GM03348 (cell line): ENCODE results near the gene CBX1.
"Not testable (repeated sequence)": the region's sequence is repeated elsewhere in the genome, so short reads cannot be mapped to it uniquely, and the experiment has no call there.

Experiments
- DNase-seq: peaks from one replicate; pipeline ENCODE4 v3.0.0; 2012; ENCODE audit warnings: low spot score

CBX1 gene

DNA sequence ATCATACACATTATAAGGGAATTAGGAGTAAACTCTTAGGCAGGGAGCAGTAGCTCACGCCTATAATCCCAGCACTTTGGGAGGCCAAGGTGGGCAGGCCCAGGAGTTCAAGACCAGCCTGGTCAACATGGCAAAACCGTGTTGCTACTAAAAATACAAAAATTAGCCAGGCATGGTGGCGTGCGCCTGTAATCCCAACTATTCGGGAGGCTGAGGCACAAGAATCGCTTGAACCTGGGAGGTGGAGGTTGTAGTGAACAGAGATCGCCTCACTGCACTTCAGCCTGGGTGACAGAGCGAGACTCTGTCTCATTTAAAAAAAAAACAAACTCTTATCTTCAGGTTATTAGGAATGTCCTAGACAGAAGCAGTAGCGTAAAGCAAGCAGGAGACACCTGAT, 28.5 kb downstream of the CBX1 start:
- not testable (repeated sequence) for DNase-seq

DNA sequence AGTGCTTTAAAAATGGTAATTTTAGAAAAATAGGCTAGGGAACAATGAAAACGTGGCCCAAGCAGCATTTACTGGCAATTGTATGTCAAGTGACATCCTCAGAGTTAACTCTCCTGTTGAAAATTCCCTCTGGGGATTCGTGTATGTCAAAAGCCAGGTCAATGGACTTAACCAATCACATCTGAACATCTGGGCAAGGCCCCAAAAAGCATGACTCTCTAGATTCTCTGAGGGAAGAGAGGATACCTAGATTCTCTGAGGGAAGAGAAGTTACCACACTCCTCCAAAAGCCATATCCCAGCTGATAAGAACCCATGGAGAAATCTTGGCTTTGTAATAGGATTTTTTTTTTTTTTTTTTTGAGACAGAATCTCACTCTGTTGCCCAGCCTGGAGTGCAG, 29.6 kb downstream of the CBX1 start:
- DNase-seq = no peak

- no peak for DNase-seq
Measured at GRCh38 chr17:48070195-48070594, 31.1 kb downstream of the CBX1 start.

- DNase-seq = peak; percentile 62
Measured at GRCh38 chr17:48068491-48068961, 32.8 kb downstream of the CBX1 start.

DNA sequence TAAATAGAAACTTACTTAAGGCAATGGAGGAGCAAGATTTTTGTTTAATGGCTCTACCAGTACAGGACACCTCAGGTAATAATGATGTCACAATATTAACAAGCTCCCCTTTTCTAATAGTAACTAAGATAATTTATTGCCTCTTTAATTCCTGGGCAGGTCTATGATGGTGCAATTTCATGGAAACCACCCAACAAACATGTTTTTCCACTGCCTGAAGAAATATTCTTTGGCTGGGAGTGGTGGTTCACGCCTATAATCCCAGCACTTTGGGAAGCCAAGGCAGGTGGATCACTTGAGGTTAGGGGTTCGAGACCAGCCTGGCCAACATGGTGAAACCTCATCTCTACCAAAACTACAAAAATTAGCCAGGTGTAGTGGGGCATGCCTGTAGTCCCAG, 33.5 kb downstream of the CBX1 start:
- not testable (repeated sequence) for DNase-seq

DNA sequence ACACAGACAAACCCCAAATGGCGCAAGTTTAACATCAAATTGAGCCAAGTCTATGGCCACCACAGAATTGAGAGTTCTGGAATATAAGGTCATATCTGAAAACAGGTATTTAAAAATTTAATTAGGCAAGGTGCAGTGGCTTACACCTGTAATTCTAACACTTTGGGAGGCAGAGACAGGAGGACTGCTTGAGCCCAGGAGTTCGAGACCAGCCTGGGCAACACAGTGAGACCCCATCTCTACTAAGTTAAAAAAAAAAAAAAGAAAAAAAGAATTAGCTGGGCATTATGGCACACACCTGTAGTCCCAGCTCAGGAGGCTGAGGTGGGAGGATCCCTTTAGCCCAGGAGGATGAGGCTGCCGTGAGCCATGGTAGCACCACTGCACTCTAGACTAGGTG, 34.0 kb downstream of the CBX1 start:
- DNase-seq = no peak

DNA sequence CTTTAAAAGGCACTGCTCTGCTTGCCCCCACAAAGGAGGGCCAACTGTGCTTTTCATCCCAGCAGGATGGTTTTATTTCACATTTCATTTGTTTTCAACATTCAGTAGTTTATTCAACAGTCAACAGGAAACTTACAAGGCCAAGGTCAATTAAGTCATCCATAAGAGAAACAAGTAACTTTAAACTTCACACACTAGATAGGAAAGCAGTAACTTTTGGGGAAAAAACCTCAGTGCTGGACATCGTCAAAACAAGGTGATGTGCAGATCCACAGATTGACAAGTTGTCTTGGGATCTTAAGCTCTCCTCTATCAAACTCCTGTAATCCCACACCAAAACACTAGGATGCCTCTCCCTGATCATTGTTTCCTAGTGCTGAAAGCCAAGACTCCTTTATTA, 34.6 kb downstream of the CBX1 start:
- no peak for DNase-seq

DNA sequence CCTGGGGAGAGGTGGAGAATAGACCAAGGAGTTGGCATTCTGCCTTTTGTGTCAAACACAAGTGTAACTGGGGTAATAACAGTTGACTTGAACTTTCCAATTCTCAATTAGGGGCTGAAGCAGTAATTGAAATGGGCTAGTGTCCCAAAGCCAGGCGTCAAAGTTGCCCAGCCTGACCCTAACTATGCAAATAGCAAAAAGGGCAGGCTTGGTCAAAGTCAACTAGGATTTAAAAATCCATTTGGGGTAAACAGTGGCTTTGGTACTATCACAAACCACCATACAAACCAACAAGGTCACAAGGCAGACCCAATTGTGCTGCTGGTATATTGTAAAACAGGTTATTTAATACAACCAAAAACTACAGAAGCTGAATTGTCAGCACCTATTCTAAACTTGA, 35.1 kb downstream of the CBX1 start:
- no peak for DNase-seq

DNA sequence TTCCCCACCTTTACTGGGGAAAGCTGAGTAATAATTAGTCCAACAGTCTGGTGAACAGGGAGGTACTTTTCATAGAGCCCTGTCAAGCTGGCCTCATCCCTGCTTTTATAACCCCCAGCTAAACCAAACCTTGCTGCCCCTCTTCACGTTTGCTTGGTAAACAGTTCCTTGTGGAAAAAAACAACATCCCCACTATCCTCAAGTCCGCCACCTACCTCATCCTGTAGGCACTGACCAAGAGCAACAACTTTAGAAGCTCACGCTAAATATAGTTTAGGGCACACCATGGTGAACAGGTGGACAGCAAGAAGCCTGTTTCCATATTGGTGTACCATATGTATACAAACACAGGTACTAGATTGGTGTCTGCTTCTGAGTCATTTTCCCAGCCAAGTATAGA, 36.6 kb downstream of the CBX1 start:
- DNase-seq = no peak

DNA sequence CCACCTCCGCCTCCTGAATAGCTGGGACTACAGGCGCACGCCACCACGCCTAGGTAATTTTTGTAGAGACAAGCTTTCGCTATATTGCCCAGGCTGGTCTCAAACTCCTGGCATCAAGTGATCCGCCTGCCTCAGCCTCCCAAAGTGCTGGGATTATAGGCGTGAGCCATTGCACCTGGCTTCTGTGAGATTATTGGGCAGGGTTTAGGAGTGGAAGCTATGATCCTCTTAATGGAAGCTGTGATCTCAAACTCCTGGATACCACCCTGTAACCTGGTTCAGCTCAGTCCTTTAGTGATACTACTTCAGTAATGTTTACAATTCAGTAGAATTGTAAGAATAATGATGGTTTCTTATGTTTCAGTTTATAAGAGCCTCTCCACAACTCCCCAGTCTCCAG, 39.0 kb downstream of the CBX1 start:
- no peak for DNase-seq

DNA sequence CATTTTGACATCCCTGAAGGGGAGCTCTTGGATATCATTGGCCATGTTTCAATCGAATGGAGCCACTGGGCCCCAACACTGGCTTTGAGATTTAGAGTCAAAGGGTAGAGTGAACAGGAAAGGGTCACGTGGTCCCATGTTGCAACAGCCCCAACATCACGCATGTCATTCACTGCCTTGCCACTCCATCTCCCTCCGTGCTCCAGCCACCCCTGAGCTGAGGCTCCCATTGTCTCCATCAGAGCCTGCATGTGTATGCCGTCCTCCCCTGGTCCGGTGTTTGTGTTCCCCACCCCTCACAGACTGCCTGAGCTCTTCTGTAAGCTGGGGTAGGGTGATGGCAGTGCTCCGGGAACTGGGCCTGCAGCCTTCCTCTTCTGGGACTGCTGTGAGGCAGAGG, 41.0 kb downstream of the CBX1 start:
- no peak for DNase-seq

DNA sequence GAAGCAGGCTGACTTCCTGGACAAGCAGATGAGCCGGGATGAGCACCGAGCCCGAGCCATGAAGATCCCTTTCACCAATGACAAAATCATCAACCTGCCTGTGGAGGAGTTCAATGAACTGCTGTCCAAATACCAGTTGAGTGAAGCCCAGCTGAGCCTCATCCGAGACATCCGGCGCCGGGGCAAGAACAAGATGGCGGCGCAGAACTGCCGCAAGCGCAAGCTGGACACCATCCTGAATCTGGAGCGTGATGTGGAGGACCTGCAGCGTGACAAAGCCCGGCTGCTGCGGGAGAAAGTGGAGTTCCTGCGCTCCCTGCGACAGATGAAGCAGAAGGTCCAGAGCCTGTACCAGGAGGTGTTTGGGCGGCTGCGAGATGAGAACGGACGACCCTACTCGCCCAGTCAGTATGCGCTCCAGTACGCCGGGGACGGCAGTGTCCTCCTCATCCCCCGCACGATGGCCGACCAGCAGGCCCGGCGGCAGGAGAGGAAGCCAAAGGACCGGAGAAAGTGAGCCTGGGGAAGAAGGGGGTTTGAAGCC, 42.1 kb downstream of the CBX1 start:
- DNase-seq = no peak

- no peak for DNase-seq
Measured at GRCh38 chr17:48058393-48059124, 42.7 kb downstream of the CBX1 start.

GRCh38 chr17:48057626-48058025, 43.7 kb downstream of the CBX1 start:
- no peak for DNase-seq

- DNase-seq = no peak
Measured at GRCh38 chr17:48056879-48057278, 44.4 kb downstream of the CBX1 start.

DNA sequence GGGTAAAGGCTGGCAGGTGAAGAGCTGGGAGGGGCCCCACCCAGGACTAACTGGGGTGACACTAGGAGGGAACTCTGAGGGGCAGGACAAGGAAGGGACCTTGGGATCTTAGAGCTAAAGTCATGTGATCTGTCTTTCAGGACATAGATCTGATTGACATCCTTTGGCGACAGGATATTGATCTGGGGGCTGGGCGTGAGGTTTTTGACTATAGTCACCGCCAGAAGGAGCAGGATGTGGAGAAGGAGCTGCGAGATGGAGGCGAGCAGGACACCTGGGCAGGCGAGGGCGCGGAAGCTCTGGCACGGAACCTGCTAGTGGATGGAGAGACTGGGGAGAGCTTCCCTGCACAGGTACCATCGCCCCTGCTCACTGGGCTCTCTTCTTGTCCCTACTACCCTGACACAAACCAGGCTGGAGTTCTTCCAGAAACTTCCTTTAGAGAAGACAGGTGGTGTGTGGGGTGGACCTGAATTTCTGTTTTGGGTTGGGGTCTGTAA, 45.0 kb downstream of the CBX1 start:
- DNase-seq = no peak

- DNase-seq = peak; percentile 80
Measured at GRCh38 chr17:48055531-48056245, 45.6 kb downstream of the CBX1 start.

GRCh38 chr17:48054238-48055185, 46.8 kb downstream of the CBX1 start:
- DNase-seq = peak; percentile 77

GRCh38 chr17:48053758-48054237, 47.5 kb downstream of the CBX1 start:
- DNase-seq = no peak

DNA sequence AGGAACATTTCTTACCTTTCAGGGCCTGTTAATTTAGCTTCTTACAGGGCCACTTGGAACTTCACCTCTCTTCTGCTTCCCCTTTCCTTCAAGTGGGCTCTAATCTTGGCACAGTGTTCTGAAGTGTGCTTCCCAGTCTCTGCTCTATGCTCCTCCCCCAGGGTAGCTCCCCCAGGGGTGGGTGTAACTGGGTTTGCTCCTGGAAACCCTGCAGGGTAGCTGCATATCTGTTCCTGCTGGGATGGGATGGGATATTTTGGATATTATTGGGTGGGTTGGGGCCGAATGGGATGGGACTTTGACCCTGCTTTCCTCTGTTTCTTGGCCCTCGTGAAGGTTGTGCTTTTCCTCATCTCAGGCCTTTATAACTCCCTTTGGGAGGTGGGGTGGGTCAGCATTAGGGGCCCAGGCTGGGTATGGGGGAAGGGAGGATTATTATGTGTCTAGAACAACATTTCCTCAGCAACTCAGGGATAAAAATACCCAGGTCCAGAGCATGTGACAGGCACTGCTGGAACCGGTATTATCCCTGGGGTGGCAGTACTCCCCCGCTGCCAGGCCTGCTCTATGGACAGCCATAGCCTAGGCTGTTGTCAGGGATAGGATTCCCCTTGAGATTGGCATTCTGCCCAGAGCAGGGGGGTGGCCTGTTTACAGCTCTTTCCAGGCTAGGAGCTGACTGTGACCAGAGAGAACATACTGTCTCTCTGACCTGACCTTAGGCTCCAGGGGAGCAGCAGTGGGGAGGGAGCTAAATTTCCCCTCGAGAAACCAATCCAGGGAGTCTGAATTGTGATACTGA, 48.1 kb downstream of the CBX1 start:
- DNase-seq = no peak
